Suppressor macrophage treated with lipopolysaccharide for 4 hours (primary cell): Measurements from ENCODE around the gene GIT2.

Experiments used
- DNase-seq: peaks from one replicate; pipeline ENCODE4 v3.0.0-alpha.2; 2020

GIT2 gene

GRCh38 chr12:109881752-109882151, 114.4 kb downstream of the GIT2 start:
- no peak for DNase-seq

DNA sequence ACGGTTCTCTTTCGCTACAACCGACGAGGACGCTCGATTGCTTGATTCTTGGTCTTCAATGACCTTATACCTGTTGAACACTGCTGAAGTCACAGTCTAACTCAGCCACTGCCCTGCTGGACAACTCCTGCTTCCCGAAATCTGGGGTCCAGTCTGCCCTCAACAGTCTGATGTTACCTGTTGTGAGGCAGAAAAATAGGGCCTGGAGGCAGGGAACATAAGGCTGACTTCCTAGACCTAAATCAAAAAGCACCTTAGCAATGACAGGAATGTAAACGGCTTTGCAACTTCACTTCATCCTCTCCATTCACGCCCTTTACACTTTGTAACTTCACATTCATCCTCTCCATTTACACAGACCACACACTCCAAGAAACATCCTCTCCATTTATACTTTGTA, 115.2 kb downstream of the GIT2 start:
- no peak for DNase-seq

DNA sequence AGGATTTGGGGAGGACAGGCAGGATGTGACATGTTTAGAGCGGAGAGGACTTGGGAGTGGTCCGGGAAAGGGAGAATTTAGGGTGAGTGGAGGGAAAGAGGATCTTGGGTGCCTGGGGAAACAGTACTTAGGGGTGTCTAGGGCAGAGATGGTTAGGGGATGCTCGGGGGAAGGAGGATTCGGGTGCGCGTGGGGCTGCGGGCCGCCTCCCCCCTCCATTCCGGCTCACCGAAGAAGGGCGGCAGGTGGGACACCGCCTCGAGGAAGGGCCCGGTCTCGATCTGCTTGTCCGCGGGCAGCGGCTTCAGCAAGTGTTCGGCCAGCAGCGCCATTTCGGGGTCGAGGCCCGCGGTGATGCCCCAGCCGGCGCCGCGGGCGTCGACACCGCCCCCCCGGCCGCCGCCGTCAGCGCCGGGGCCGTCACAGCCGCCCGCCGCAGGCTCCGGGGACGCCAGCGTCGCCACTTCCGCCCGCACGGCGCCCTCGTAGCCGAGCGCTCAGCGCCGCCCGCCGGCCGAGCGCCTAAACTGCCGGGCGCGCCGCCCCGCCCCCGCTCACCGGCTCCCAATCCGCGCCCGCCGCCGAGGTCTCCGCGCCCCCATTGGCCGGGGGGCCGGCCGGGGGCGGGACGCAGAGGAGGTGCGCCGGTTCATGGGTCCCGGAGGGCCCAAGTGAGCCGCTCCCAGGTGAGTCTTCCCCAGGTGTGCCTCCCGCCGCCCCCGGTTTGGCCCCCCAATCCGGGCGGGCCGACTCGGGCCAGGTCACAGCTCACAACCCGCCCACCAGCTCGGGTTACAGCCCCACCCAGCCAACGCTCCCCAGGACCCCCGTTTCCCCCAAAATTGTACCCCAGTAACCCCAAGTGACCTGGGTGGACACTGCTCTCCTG, 115.9 kb downstream of the GIT2 start, which contains the start of gene GLTP:
Gene GLTP, minus strand, starts transcription at position 499 of the 889 bp plus-strand sequence. Its CDS starts 167 bp downstream, at position 332.
- DNase-seq: peak; percentile 97
